ENCODE results near the gene DISC1. TPM values are rescaled to one million over a fixed set of nuclear protein-coding genes. Genes with fewer than 3 reads are reported as not detected.
"Not testable (repeated sequence)": the region's sequence is repeated elsewhere in the genome, so short reads cannot be mapped to it uniquely, and the experiment has no call there.

The DISC1 gene
- total RNA-seq, 2 experiments from 2014 or later = 1.9 to 3.8 TPM

GRCh38 chr1:231933711-231934626 lies 307.4 kb downstream of the DISC1 start:
- H3K27ac Mint-ChIP-seq = no peak overlapping the region
- ChIA-PET CTCF (interaction anchor here (0.9 kb wide), 1 partner anchor 67 kb away, joined by 3 read pairs; no protein-coding TSS in a partner anchor), POLR2A (no interaction called here)
- intact Hi-C loops (cut with DNase I, micrococcal nuclease) = loop anchor here (2.0 to 5.0 kb wide), 3 partner anchors 67 to 177 kb away; no protein-coding TSS in a partner anchor
- no peak overlapping the region for H3K4me3 Mint-ChIP-seq
- no peaks in the 10 kb centered on the region for H3K36me3 Mint-ChIP-seq (ENCODE audit: low read depth)
- no peaks in the 10 kb centered on the region for H3K27me3 Mint-ChIP-seq
- ATAC-seq = no peak
- H3K9me3 Mint-ChIP-seq (ENCODE audit: low read depth) = peaks cover 2% of the 10 kb centered on the region
- no peak for DNase-seq
- H3K4me1 Mint-ChIP-seq = peaks cover 14% of the 10 kb centered on the region

- no peak for ATAC-seq
- intact Hi-C loops (cut with DNase I, micrococcal nuclease) = loop anchor here (5.0 kb wide), 2 partner anchors 67 to 177 kb away; no protein-coding TSS in a partner anchor
- Mint-ChIP-seq H3K9me3 (ENCODE audit: low read depth) (peaks cover 2% of the 10 kb centered on the region), H3K4me1 (peaks cover 7% of the 10 kb centered on the region), H3K36me3 (ENCODE audit: low read depth) (no peaks in the 10 kb centered on the region), H3K27ac (no peak overlapping the region), H3K27me3 (no peaks in the 10 kb centered on the region), H3K4me3 (no peak overlapping the region)
- DNase-seq = no peak
- CTCF ChIA-PET = interaction anchor here (0.9 kb wide), 1 partner anchor 68 kb away, joined by 3 read pairs; no protein-coding TSS in a partner anchor
- POLR2A ChIA-PET = no interaction called here
Measured at GRCh38 chr1:231934797-231935196, 308.2 kb downstream of the DISC1 start.

- no peak for DNase-seq
- intact Hi-C loops (cut with DNase I, micrococcal nuclease) = no loop called here
- H3K9me3 Mint-ChIP-seq (ENCODE audit: low read depth) = peaks cover 2% of the 10 kb centered on the region
- POLR2A ChIA-PET = no interaction called here
- H3K4me3 Mint-ChIP-seq = no peak overlapping the region
- H3K36me3 Mint-ChIP-seq (ENCODE audit: low read depth) = no peaks in the 10 kb centered on the region
- H3K27ac Mint-ChIP-seq = no peak overlapping the region
- no peaks in the 10 kb centered on the region for H3K27me3 Mint-ChIP-seq
- no peak for ATAC-seq
- CTCF ChIA-PET = no interaction called here
- H3K4me1 Mint-ChIP-seq = no peaks in the 10 kb centered on the region
Measured at GRCh38 chr1:231935856-231936255, 309.3 kb downstream of the DISC1 start.

- no peak for DNase-seq
- Mint-ChIP-seq H3K36me3 (ENCODE audit: low read depth) (no peaks in the 10 kb centered on the region), H3K27ac (no peak overlapping the region), H3K9me3 (ENCODE audit: low read depth) (no peaks in the 10 kb centered on the region), H3K27me3 (no peaks in the 10 kb centered on the region), H3K4me1 (no peaks in the 10 kb centered on the region), H3K4me3 (no peak overlapping the region)
- no peak for ATAC-seq
- CTCF ChIA-PET = interaction anchor here (0.6 kb wide), 2 partner anchors 25 to 117 kb away, joined by 3 read pairs; no protein-coding TSS in a partner anchor
- POLR2A ChIA-PET = no interaction called here
- intact Hi-C loops (cut with DNase I, micrococcal nuclease) = no loop called here
Measured at GRCh38 chr1:231936983-231937775, 310.6 kb downstream of the DISC1 start.

GRCh38 chr1:231938211-231938610 lies 311.6 kb downstream of the DISC1 start:
- ChIA-PET CTCF (no interaction called here), POLR2A (no interaction called here)
- DNase-seq (no peak), ATAC-seq (no peak)
- Mint-ChIP-seq H3K4me3 (no peak overlapping the region), H3K4me1 (no peaks in the 10 kb centered on the region), H3K9me3 (ENCODE audit: low read depth) (no peaks in the 10 kb centered on the region), H3K27me3 (no peaks in the 10 kb centered on the region), H3K36me3 (ENCODE audit: low read depth) (no peaks in the 10 kb centered on the region), H3K27ac (no peak overlapping the region)
- intact Hi-C loops (cut with DNase I, micrococcal nuclease) = no loop called here

- Mint-ChIP-seq H3K4me3 (no peak overlapping the region), H3K27me3 (no peaks in the 10 kb centered on the region), H3K36me3 (ENCODE audit: low read depth) (no peaks in the 10 kb centered on the region), H3K27ac (no peak overlapping the region), H3K4me1 (no peaks in the 10 kb centered on the region), H3K9me3 (ENCODE audit: low read depth) (no peaks in the 10 kb centered on the region)
- ATAC-seq = no peak
- ChIA-PET POLR2A (no interaction called here), CTCF (no interaction called here)
- intact Hi-C loops (cut with DNase I, micrococcal nuclease) = no loop called here
- DNase-seq = no peak
Measured at GRCh38 chr1:231938711-231939110, 312.1 kb downstream of the DISC1 start.

- Mint-ChIP-seq H3K27ac (no peak overlapping the region), H3K36me3 (ENCODE audit: low read depth) (no peaks in the 10 kb centered on the region), H3K4me1 (no peaks in the 10 kb centered on the region), H3K27me3 (no peaks in the 10 kb centered on the region), H3K9me3 (ENCODE audit: low read depth) (no peaks in the 10 kb centered on the region), H3K4me3 (no peak overlapping the region)
- CTCF ChIA-PET = no interaction called here
- ATAC-seq (no peak), DNase-seq (no peak)
- intact Hi-C loops (cut with DNase I, micrococcal nuclease) = no loop called here
- POLR2A ChIA-PET = no interaction called here
Measured at GRCh38 chr1:231939118-231939517, 312.5 kb downstream of the DISC1 start.

- CTCF ChIA-PET = interaction anchor here (0.5 kb wide), 2 partner anchors 41 to 202 kb away, joined by 3 read pairs; no protein-coding TSS in a partner anchor
- DNase-seq = no peak
- intact Hi-C loops (cut with DNase I, micrococcal nuclease) = no loop called here
- Mint-ChIP-seq H3K27me3 (no peaks in the 10 kb centered on the region), H3K4me3 (no peak overlapping the region), H3K27ac (no peak overlapping the region), H3K4me1 (no peaks in the 10 kb centered on the region), H3K36me3 (ENCODE audit: low read depth) (peaks cover 2% of the 10 kb centered on the region), H3K9me3 (ENCODE audit: low read depth) (no peaks in the 10 kb centered on the region)
- POLR2A ChIA-PET = no interaction called here
- ATAC-seq = no peak
Measured at GRCh38 chr1:231940116-231940515, 313.5 kb downstream of the DISC1 start.

- DNase-seq (no peak), ATAC-seq (no peak)
- POLR2A ChIA-PET = no interaction called here
- H3K9me3 Mint-ChIP-seq (ENCODE audit: low read depth) = no peaks in the 10 kb centered on the region
- CTCF ChIA-PET = no interaction called here
- H3K36me3 Mint-ChIP-seq (ENCODE audit: low read depth) = peaks cover 2% of the 10 kb centered on the region
- no peaks in the 10 kb centered on the region for H3K27me3 Mint-ChIP-seq
- no peak overlapping the region for H3K4me3 Mint-ChIP-seq
- intact Hi-C loops (cut with DNase I, micrococcal nuclease) = no loop called here
- no peaks in the 10 kb centered on the region for H3K4me1 Mint-ChIP-seq
- no peak overlapping the region for H3K27ac Mint-ChIP-seq
Measured at GRCh38 chr1:231940701-231941100, 314.1 kb downstream of the DISC1 start.

GRCh38 chr1:231943084-231943483 lies 316.5 kb downstream of the DISC1 start:
- no peaks in the 10 kb centered on the region for H3K27me3 Mint-ChIP-seq
- H3K27ac Mint-ChIP-seq = no peak overlapping the region
- DNase-seq (no peak), ATAC-seq (no peak)
- no peak overlapping the region for H3K4me3 Mint-ChIP-seq
- POLR2A ChIA-PET = no interaction called here
- intact Hi-C loops (cut with DNase I, micrococcal nuclease) = no loop called here
- H3K36me3 Mint-ChIP-seq (ENCODE audit: low read depth) = peaks cover 2% of the 10 kb centered on the region
- H3K9me3 Mint-ChIP-seq (ENCODE audit: low read depth) = peaks cover 2% of the 10 kb centered on the region
- H3K4me1 Mint-ChIP-seq = no peaks in the 10 kb centered on the region
- CTCF ChIA-PET = interaction anchor here (1.3 kb wide), 1 partner anchor 12 kb away, joined by 3 read pairs; no protein-coding TSS in a partner anchor

- DNase-seq; H3K27me3 Mint-ChIP-seq; H3K4me1 Mint-ChIP-seq; H3K36me3 Mint-ChIP-seq (ENCODE audit: low read depth); CTCF ChIA-PET; H3K4me3 Mint-ChIP-seq; POLR2A ChIA-PET; ATAC-seq; H3K27ac Mint-ChIP-seq; intact Hi-C loops (cut with DNase I, micrococcal nuclease); H3K9me3 Mint-ChIP-seq (ENCODE audit: low read depth): not testable (repeated sequence)
Measured at GRCh38 chr1:231948102-231948501, 321.5 kb downstream of the DISC1 start.

Data from activated CD4-positive, alpha-beta T cell treated with anti-CD3 and anti-CD28 coated beads for 36 hours (primary cell).